ENCODE data around the gene NMT2. TPM values are rescaled to one million over a fixed set of nuclear protein-coding genes. Genes with fewer than 3 reads are reported as not detected.

Gene NMT2
- total RNA-seq, 1 experiment from 2014 or later, result 11.8 TPM

DNA sequence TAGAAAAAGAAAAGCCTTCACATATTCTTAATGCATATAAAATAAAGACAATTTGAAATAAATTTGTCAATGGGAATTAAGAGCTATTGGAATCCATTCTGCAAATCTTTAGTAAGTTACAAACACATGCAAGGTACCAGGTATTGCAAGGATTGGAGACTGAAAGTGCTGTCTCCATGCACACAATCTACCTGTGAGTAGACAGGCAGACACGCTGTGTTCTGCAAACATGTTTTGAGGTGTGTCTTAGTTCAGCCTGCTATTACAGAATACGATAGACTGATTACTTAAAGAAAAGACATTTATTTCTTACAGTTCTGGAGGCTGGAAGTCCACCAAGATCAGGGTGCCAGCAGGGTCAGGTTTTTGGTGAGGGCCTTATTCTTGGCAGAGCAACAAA is 10.0 kb downstream of the NMT2 start:
- Mint-ChIP-seq H3K27ac (no peak overlapping the region), H3K4me1 (peaks cover 11 to 14% of the 10 kb centered on the region in 2 experiments), H3K36me3 (ENCODE audit: insufficient read depth in 1 of 3, low read depth in 3 of 3) (peaks cover 0 to 3% (median 0%) of the 10 kb centered on the region in 3 experiments; a peak in 1 of 7 replicates), H3K9me3 (no peaks in the 10 kb centered on the region), H3K27me3 (ENCODE audit: low read depth) (no peaks in the 10 kb centered on the region), H3K4me3 (no peak overlapping the region)
- Histone ChIP-seq H3K4me1 (ENCODE audit: insufficient read depth, low read length) (no peaks in the 10 kb centered on the region; the same call in 1 of the 2 replicates), H3K23ac (ENCODE audit: insufficient read length, low read depth, low read length) (no peak overlapping the region), H3K4ac (ENCODE audit: low read depth, low read length) (no peak overlapping the region), H4K8ac (replicated peaks; ENCODE audit: insufficient read length, low read depth, low read length) (no peak overlapping the region), H2BK120ac (ENCODE audit: low read depth, low read length, poor library complexity, severe bottlenecking) (no peak overlapping the region), H3K14ac (ENCODE audit: insufficient read depth, low read length) (no peak overlapping the region), H3K79me2 (ENCODE audit: insufficient read depth, low read length) (peaks cover 2% of the 10 kb centered on the region; the same call in 1 of the 2 replicates), H2BK15ac (ENCODE audit: low read depth, low read length) (no peak overlapping the region), H3K18ac (ENCODE audit: insufficient read length, low read depth, low read length) (no peak overlapping the region), H3K27me3 (ENCODE audit: insufficient read depth, low read length) (no peaks in the 10 kb centered on the region), H3K27ac (ENCODE audit: insufficient read length, low read depth, low read length) (no peak overlapping the region), H4K91ac (ENCODE audit: insufficient read length, low read depth, low read length) (no peak overlapping the region), H3K56ac (ENCODE audit: insufficient read length, low read depth, low read length) (no peak overlapping the region), H3K9ac (ENCODE audit: extremely low read depth, insufficient read length, low read length) (no peak overlapping the region), H2AFZ (ENCODE audit: low read length) (no peak overlapping the region), H4K5ac (ENCODE audit: insufficient read length, low read depth, low read length) (no peak overlapping the region), H2AK5ac (ENCODE audit: insufficient read length, low read length) (no peak overlapping the region), H2BK12ac (ENCODE audit: insufficient read length, low read depth, low read length) (no peak overlapping the region), H2BK5ac (ENCODE audit: insufficient read length, low read length) (no peak overlapping the region), H3K9me3 (ENCODE audit: control insufficient read depth, low read depth, low read length) (no peaks in the 10 kb centered on the region), H2BK20ac (ENCODE audit: low read depth, low read length, poor library complexity, severe bottlenecking) (no peak overlapping the region), H3K23me2 (ENCODE audit: insufficient read length, low read depth, low read length, poor library complexity, severe bottlenecking) (no peaks in the 10 kb centered on the region), H3K4me2 (ENCODE audit: insufficient read depth, insufficient read length, low read length) (no peak overlapping the region), H3K79me1 (ENCODE audit: insufficient read depth, low read depth, low read length, poor library complexity, severe bottlenecking) (peaks cover 4% of the 10 kb centered on the region), H4K20me1 (ENCODE audit: control insufficient read depth, insufficient read depth, insufficient read length) (no peaks in the 10 kb centered on the region), H3T11ph (ENCODE audit: low read length) (no peak overlapping the region)
- no CpG with 5 or more reads among the region's 2 CpGs for WGBS (ENCODE audit: extremely low coverage, insufficient read length, low lambda C conversion rate)
- TF ChIP-seq, protein P1, sequence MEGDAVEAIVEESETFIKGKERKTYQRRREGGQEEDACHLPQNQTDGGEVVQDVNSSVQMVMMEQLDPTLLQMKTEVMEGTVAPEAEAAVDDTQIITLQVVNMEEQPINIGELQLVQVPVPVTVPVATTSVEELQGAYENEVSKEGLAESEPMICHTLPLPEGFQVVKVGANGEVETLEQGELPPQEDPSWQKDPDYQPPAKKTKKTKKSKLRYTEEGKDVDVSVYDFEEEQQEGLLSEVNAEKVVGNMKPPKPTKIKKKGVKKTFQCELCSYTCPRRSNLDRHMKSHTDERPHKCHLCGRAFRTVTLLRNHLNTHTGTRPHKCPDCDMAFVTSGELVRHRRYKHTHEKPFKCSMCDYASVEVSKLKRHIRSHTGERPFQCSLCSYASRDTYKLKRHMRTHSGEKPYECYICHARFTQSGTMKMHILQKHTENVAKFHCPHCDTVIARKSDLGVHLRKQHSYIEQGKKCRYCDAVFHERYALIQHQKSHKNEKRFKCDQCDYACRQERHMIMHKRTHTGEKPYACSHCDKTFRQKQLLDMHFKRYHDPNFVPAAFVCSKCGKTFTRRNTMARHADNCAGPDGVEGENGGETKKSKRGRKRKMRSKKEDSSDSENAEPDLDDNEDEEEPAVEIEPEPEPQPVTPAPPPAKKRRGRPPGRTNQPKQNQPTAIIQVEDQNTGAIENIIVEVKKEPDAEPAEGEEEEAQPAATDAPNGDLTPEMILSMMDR (conservative IDR thresholded peaks at IDR 0.05), result no peak
- no peak for DNase-seq
